Thyroid gland (tissue), 4 donors: Measurements from ENCODE around the gene MRPL54.

Experiments
- CTCF ChIP-seq, 6 experiments: fragments of 200-600 bp in 3 of 6; fragments of 450-650 bp in 3 of 6; sonication (generic) in 3 of 6; IDR thresholded peaks; one replicate each; pipeline ENCODE4 v1.5.1; 2016 to 2019; ENCODE audit warnings: antibody characterized with exemption in 6 of 6, mild to moderate bottlenecking in 2 of 6, inconsistent platforms in 1 of 6, moderate library complexity in 1 of 6
- POLR2A ChIP-seq, 2 donors: fragments of 450-650 bp; IDR thresholded peaks; one replicate each; pipeline ENCODE4 v1.6.1; 2017; ENCODE audit warnings: antibody characterized with exemption in 2 of 2, mild to moderate bottlenecking in 2 of 2, moderate library complexity in 1 of 2

- no peak for TF ChIP-seq CTCF (IDR thresholded peaks at IDR 0.05)
- no peak for TF ChIP-seq POLR2A (IDR thresholded peaks at IDR 0.05)
These were observed 14.1 kb downstream of the MRPL54 start for GRCh38 chr19:3776479-3777040.
